HG02840 (cell line): ENCODE measurements around the gene OOSP4B.
"Not testable (repeated sequence)": the region's sequence is repeated elsewhere in the genome, so short reads cannot be mapped to it uniquely, and the experiment has no call there.

Experiments used
- ATAC-seq: cut with Tn5 transposase; IDR thresholded peaks from one replicate; pipeline ENCODE4 v1.9.1; 2021; ENCODE audit warnings: mild to moderate bottlenecking, moderate library complexity, moderate number of reproducible peaks; ENCODE audit not compliant: unreplicated experiment, low FRiP score

Gene OOSP4B

DNA sequence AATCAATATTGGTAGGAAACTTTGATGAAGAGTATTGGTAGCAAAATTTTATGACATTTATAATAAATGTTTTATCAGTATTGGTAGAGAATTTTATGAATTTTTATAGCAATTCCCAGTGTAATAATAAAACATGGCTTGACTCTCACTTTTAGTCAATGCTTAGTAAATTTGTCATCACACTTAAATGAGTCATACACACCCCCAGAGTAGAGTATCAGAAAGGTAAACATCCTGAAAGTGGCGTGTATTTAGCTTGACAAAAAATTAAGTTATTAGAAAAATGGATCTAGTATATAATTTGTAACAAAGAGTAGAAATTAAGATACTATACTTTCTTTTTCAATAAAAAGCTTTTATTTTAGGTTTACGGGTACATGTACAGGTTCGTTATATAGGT lies 42.1 kb downstream of the OOSP4B start:
- ATAC-seq = no peak

DNA sequence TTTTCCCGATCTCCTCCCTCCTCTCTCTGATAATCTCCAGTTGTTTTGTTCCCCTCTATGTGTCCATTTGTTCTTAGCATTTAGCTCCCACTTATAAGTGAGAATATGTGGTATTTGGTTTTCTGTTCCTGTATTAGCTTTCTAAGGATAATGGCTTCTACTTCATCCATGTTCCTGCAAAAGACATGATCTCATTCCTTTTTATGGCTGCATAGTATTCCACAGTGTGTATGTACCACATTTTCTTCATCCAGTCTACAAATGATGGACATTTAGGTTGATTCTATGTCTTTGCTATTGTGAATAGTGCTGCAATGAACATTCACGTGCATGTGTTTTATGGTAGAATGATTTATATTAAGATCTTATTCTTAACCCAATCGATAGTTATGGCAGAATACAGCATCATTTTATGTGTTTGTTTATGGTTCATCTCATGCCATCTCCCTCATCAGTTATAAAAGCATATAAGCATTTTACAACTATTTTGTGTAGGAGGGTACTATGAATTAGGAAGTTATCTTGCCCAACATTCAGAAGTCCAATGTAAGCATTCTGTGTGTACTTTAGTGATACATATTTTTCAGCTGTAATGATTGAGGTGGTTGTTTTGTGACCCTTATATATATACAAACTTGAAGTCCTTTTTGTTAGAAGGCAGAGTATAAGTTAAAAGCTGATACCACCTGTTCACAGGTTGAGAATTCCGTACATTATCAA lies 42.7 kb downstream of the OOSP4B start:
- no peak for ATAC-seq

GRCh38 chr11:60064111-60064510 lies 47.1 kb downstream of the OOSP4B start:
- no peak for ATAC-seq

GRCh38 chr11:60065801-60066200 lies 48.8 kb downstream of the OOSP4B start:
- no peak for ATAC-seq

DNA sequence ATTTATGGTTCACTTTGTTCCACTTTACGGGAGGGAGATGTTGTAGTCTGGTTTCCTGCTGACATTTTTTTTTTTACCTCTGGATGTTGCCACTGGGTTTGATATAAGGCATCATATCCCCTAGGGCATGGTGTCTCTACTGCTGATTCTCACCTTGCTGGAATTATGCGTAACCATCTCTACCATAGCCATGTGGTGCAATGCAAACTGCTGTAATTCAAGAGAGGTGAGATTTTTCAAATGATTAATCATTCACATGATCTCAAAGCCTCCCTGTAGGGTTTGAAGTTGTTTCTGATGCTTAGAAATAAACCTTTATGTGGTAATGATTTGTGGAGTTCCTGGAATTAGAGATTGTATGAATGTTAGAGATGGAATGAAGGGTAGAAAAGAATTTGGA lies 52.5 kb downstream of the OOSP4B start:
- ATAC-seq = no peak

DNA sequence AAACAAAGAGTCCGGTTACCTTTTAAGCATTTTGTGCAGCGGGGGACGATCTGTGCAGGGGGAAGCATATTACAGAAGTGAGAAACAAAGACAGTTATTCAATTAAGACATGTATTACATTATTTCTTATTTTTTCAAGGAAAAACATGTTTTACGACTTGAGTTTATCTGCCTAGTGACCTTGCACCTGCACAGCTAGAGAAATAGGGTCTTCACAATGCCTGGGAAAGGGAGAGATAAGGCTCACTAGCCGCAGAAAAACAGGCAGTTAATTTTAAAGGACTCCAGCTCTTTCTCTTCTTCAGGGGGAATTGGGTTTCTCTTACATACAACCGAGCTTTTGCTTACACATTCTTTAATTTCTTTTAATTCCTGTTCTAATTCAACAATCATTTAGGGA lies 54.7 kb downstream of the OOSP4B start:
- not testable (repeated sequence) for ATAC-seq

- ATAC-seq = no peak
Measured at GRCh38 chr11:60077216-60077817, 60.3 kb downstream of the OOSP4B start.

- no peak for ATAC-seq
Measured at GRCh38 chr11:60077981-60078380, 61.0 kb downstream of the OOSP4B start.

- no peak for ATAC-seq
Measured at GRCh38 chr11:60078745-60079144, 61.8 kb downstream of the OOSP4B start.

DNA sequence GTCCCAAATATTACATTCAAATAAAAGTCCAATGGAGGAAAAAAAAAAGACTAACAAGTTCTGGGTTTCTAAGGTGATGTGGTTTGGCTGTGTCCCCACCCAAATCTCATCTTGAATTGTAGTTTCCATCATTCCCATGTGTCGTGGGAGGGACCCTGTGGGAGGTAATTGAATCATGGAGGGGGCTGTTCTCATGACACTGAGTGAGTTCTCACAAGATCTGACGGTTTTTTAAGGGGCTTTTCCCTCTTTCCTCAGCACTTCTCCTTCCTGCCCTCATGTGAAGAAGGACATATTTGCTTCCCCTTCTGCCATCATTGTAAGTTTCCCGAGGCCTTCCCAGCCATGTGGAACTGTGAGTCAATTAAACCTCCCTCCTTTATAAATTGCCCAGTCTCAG lies 63.6 kb downstream of the OOSP4B start:
- ATAC-seq = no peak
